PC-3 (cell line): ENCODE measurements around the gene HMCN2.

Source experiments
- CTCF ChIP-seq: fragments of 300-600 bp; sonication (generic); conservative IDR thresholded peaks from 2 replicates; pipeline ENCODE4 v1.5.1; 2017; ENCODE audit warnings: antibody characterized with exemption, low read depth, mild to moderate bottlenecking, low read length
- EZH2 ChIP-seq: fragments of 300-600 bp; sonication (generic); IDR thresholded peaks from one replicate; pipeline ENCODE4 v1.6.1; 2017; ENCODE audit warnings: antibody characterized with exemption, mild to moderate bottlenecking, low read length; ENCODE audit not compliant: unreplicated experiment

- TF ChIP-seq CTCF, result no peak
- TF ChIP-seq EZH2, result no peak
These were observed 128.8 kb downstream of the HMCN2 start for GRCh38 chr9:130394320-130394719.
